GM19467 (cell line): Measurements from ENCODE around the gene CLSTN2.

Experiments used
- ATAC-seq: cut with Tn5 transposase; IDR thresholded peaks from one replicate; pipeline ENCODE4 v1.9.1; 2021; ENCODE audit warnings: mild to moderate bottlenecking, moderate library complexity; ENCODE audit not compliant: unreplicated experiment

Gene CLSTN2

DNA sequence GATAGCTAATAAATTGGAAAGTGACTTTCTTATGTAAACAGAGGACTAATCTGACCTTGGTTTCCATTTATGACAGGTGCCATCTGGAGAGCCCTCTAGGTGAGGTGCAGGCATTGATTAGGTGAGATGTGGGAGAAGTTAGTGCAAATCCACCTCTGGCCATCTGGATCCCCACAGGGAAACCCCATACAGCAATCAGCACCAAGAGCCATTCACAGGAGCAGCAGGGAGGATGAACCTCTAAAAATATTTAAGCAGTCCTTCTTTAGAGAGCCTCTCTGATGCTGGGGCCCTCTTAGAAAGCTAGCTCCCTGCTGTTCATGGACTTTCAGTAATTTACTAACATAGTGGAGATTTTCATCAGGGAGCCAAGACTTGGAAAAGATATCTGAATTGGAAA, 69.3 kb downstream of the CLSTN2 start:
- no peak for ATAC-seq

DNA sequence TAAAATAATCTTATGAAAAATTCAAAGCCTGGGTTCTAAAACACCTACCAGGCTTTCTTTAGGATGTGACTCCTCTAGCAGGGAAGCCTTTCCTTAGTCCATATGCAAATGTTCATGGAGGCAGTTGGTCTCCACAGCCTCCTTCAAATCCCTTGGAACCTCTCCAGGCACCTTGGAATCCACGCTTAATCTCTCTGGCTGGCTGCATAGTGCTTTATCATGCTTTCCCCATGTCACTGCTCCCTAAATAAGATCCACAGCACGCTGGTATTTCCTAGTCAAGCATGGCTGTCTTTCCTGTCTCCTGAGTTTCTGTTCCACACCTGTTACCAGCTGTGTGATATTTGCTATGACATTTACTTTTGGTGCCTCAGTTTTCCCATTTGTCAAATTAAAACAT, 71.3 kb downstream of the CLSTN2 start:
- ATAC-seq = no peak

DNA sequence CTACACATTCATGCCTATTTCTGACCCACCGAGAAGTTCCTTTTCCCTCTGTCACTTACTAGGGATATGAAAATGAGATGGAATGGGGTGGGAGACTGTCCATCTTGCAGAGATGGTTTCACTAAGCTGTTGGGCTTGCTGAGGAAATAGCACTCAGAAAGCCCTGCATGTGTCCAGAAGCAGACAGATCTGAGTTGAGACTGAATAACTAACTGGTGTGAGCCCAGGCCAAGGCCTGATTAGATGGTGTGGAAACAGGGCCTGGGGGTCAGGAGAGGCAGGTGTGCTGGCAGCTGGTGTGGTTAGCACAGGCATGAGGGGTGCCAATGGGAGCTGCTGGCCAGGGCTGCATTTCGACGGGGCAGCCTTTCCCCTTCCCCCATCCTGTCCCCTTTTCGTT, 72.1 kb downstream of the CLSTN2 start:
- no peak for ATAC-seq

DNA sequence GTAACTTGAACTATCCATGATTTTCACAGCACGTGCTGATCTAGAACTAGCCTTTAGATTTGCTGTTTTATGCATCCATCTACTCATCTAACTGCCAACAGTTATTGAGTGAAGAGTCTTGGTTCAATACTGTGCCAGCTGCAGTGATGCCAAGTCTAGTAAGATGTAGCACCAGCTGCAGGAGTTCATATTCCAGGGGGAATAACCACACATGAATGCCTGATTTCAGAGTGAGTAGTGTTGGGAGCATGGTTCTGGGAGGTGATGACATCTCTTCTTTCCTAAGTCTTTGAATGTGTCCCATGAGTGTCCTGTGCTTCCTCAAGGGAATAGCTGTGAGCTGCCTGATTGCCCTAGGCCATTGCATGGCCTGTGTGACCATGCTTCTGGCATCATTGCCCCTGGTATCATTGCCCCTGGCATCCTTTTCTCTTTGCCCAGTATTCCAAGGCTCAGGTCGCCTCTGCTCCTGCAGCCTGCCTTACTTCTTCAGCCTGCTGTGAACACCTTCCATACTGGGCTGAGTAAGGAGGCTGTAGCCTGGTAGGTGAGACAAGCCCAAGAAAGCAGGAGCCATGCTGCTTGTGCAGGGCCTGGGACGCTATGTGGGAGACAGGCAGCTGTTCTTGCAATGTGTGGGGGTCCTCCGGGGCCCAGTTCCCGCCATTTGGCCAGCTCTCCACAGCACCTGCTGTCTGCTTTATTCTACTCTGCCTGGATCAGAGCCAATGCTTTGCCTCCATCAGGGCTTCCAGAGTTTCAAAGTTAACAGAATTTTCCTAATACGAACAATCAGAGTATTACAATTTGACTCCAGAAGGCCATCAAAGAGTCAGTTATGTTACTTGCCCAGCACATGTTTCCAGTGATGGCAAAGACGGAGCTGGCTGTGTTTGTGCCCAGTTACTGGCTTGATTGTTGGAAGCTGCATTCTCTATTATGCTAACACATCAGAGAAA, 73.2 kb downstream of the CLSTN2 start:
- ATAC-seq = no peak

DNA sequence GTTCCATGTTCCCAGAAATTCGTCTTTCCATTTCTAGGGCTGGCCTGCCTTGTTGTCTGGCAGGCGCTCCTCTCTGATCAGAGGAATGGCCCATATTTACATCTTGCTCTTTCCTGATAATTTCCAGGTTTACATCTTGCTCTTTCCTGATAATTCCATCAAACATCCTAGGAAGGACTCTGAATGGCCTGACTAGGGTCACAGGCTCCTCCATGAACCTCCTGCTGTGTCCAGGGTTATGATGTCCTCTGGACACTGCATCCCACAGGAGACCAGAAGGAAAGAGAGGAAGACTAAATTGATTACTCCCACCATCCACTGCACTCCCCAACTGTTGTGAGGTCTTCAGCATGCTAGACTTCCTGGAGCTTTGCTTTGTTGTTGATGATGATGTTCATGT, 75.4 kb downstream of the CLSTN2 start:
- ATAC-seq = no peak

DNA sequence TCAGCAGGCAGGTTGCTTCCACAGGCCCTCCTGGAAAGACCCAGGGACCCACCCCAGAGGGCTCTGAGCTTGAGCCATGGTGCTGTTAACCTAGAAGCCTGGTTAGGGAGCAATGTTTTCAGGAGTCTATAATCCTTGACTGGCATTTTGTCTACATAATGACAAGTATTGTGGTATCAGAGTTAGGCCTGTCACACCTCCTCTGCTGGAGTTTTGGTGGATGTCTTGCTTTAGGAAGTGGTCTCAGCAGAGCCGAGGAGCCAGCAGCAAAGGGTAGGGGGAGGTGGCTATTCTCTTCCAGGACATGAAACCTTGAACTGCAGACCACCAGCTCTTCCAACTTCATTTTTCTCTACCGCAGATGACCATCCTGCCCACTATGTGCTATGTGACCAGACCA, 76.1 kb downstream of the CLSTN2 start:
- ATAC-seq = no peak

DNA sequence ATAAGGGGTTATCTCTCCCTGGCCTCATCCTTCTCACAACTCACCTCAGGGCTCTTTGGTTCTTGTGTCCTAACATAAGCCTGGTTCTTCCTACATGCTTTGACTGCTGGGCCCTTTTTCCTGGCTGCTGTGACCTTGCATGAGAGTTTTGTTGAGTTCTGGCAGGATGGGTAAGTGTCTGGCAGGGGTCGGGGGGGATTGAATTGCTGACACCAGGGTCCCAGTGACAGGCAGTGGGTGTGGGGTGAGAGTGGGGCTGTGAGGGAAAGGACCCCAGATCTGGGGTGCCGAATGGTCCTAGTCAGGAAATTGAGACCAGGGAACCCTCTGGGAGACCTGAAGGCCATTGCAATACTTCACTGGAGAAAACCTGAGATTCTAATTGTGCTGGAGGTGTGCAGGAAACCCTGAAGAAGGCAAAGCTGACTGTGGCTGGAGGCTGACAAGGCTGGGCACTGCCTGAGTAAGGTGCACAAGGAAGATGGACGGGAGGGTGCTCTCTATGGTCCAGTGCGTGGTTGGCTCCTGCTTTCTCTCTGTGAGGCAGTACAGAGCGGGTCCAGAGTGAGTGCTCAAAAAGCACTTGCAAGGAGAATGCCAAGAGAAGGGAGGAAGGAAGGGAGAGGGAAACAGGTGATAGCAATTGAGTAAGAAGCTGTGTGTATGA, 76.8 kb downstream of the CLSTN2 start:
- no peak for ATAC-seq

DNA sequence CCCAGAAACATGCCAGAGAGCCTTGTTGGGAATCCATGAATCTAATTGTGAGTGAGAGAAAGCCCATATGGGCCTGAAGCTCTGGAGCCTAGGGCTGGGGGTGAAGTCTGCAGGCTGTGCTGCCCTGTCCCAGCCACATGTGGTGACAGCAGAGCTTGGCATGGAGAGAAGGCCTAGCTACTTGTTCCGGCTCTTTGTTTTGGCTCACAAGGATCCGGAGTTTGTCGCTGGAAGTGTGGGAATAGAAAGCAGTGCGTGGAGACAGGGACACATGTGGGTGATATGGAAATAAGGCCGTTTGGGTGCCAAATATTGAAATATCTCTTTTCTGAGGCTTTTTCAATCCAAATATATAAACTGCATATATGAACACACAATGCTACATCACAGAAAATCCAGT, 78.2 kb downstream of the CLSTN2 start:
- ATAC-seq = no peak

DNA sequence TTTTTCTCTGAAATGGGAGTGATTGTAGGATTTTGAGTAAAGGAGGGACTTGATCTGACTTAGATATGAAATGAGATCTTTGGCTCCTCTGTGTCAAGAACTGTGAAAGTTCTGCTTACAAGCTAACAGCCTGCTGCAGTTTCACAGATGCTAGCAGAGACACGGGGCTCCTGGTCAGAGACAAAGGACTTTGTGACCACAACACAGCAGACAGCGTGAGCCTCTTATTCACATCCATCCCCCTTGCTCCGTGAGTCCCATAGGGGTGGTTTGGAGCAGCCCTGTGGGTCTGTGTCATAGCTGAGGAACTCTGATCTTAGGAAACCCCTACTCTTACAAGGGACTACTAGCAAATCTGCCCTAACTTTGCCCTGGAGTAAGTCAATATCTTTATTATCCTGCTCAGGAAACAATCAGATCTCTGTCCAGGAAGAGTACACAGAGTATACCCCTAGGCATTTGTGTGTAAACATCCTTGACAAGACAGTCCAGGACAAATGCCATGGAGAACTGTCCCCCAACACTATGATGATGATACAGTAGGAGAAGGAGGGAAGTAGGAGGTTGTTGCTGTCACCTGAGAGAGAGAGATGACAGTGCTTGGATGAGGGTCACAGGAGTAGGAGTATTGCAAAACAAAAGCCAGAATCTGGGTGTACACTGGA, 80.0 kb downstream of the CLSTN2 start:
- no peak for ATAC-seq

DNA sequence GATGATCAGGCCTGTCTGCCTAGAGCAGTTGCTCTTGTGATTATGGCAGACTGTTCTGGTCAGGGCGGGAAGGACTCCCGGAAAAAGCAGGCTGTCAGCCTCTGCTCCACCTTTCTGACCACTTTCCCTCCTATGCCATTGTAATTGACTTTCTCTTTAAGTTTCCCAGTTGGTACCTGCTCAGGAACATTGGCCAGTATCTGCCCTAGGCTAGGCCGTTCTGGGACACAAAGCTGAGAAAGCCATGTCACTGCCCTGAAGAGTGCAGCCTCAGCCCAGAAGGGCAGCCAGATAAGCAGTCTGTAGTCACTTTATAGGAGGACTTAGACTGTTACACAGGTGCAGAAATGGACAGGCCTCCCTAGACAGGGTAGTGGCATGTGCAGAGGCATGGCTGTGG, 80.8 kb downstream of the CLSTN2 start:
- no peak for ATAC-seq

DNA sequence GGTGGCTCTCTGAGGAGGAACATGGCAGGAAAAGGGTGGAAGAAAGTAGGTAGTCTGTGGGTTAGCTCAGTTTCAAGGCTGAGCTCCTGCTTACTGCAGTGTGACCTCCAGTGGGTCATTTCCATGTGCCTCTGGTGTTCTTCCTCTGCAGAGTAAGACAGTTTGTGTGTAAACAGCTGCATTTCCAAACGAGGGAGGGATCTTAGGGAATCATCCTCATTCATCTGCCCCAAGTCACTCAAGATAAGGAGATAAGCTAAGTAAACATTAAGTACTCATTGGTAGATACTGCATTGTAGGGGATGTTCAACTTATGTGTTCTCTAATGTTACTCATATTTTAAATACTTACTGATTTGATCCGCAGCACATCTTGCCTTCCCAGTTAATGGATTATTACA, 83.6 kb downstream of the CLSTN2 start:
- ATAC-seq = no peak

DNA sequence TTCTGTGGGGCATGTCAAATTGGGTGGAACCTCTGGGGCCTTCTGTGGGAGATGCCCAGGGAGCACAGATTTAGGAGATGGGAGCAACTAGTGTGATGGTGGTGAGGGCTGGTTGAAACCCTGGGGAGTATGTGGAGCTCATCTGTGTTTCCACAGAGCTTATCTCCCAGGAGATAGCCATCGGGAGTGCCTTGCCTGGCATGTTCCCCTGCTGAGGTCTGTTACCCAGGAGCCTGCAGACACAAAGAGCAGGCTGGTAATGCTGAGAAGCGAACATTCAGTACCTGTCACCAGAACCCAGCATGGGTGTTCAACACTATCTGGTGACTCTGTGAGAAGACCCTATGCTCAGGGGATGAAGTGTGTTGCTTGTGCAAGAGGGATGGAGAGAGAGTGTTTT, 85.0 kb downstream of the CLSTN2 start:
- ATAC-seq = no peak

DNA sequence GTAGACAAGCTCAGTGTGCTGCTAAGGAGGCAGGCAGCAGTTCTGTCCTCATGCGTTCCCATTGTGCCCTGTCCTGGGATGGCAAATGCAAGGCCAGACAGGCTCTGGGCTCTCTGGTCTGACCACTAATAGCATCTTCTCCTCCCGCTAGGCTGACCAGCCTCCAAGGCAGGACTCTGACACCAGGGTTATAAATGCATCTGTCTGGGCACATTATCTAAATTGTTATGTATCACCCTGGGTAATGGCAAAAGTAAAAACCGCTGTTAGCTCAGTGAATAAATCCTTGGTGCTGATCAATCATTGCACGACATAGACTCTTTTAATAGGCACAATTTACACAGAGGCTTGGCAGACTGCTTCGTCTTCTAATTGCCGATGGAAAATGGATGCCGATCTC, 85.6 kb downstream of the CLSTN2 start:
- no peak for ATAC-seq

DNA sequence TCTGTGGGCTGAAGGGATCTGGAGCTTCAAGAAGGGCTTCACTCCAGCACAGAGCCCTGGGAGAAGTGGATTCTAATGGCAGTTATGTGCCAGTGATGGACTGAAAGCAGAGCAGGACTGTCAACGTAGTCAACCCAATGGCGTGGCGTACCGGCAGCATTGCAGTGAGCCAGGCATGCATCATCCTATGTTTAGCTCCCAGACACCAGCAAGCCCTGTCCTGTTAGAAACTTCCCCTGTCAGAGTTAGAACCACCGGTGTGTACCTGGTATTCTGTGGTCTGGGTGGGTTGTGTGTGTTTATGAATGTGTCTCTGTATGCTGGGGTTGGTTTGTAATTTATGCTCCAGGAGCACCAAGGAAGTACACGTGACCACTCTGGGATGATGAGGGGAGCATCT, 86.3 kb downstream of the CLSTN2 start:
- no peak for ATAC-seq

DNA sequence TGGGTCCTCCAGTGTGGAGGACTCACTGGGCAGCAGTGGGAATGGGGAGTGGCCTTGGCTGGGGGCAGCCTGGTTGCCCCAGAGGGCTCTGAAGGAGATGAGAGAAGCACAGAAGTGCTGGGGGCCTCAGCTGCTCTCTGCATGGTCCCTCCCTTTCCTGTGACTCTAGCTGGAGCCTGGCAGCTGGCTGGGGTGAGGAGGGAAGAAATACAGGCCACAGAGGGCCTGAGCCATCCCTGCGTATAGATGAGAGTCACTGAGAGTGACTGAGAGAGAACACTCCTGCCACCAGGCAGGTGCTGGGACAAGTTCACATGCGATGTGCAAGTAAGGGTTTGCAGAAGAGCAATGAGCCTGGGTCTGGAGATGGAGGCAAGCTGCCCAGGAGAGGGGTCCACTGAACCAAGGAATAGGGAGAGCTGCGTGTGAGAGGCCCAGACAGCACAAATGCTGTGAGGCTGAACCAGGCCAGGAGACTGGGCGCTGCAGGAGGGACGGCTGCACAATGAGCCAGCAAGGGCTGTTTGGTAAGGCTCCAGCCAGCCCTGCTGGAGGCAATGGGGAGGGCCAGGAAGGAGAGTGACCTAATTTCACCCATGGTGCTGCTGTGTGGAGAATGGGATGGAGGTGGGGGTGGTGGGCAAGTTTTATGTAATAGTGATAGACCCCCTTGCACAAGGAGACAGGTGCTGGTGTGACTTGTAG, 87.2 kb downstream of the CLSTN2 start:
- ATAC-seq = no peak

DNA sequence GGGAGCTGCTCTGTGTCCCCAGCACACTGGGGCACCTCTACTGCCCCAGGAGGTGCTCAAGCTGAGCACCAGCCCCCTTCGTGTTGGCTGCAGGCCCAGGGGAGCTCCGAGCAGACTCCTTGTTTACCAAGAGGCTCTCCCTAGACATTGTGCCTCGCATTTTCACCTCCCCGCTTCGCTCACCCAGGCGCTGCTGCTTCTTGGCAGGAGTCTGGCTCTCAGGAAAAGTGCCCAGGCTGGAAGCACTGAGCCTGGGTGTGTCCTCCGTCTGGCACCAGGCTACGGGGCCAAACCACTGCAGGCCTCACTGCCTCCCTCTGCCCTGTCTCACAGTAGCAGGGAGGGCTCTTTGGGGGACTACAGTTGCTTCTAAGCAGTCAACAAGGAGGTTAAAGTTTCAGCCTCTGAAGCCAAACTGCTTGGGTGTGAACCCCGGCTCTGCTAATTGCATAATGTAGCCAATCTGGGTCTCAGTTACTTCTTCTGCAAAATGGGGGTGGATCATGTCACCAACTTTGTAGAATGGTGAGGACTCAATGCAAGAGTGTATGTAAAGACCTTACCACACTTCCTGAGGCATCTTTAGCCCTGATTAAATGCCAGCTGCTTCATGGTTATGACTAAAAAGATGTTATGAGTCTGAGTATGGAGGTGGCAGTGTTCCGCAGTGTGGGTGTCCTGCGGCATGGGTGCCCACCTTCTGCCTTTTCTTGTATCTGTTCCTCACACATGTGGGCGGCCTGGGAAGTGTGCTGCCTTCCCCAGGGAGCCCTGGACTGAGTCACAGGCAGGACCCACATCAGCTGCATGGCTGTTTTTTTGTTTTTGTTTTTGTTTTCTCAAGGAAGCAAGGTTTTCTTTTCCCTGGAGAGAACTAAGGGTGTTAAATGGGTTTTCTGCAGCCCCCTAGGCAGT, 88.9 kb downstream of the CLSTN2 start:
- ATAC-seq = no peak

DNA sequence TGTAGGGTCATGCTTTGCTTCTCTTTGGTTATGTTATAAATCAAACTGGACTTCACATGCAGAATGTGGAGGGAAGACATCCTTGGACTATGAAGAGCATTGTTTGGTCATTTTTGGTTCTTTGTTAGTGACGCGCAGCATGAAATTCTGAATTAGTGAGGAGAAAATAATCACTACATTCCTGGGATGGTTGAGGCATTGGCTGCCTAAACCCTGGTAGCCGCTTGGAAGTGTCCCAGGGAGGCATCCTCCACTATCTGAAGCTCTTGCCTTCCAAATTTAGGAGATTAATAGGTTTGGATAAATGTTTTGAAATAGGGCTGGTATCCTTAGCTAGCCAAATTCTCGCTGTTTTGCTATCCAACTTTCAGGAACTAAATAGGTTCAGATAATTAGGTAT, 96.2 kb downstream of the CLSTN2 start:
- no peak for ATAC-seq

DNA sequence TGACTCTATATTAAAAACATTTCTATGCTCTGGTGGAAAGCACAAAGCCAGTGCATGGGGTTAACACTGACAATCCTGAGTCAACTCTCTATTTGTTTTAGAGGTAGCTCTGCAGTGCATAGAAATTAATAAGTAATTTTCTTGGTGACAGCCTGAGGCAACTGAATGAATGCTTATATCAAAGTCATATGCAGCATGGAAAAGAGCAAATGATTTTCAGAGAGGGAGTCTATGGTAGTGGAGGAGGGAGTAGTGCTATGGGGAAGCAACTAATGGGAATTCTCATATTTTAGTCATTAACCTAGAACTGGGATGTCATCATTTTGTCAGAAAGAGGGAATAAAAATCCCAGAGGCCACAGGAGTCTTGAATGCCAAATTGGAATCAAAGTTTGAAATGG, 99.1 kb downstream of the CLSTN2 start:
- no peak for ATAC-seq

DNA sequence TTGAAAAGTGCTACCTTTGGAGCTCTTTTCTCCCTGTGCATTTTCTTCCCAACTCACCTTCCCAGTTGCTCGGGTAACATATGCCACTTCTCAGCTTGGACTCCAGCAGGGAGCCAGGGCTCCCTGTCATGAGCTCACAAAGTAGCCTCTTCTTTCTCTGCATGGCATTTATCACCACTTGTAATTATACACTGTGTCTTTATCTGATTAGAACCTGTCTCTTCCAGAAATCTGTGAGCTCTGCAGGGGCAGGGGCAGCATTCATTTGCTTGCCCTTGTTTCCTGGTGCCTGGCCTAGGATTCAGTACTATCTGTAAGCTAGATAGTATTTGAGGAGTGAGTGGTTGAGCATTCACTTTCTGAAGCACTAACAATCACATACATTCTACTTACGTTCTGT, 100.9 kb downstream of the CLSTN2 start:
- no peak for ATAC-seq

DNA sequence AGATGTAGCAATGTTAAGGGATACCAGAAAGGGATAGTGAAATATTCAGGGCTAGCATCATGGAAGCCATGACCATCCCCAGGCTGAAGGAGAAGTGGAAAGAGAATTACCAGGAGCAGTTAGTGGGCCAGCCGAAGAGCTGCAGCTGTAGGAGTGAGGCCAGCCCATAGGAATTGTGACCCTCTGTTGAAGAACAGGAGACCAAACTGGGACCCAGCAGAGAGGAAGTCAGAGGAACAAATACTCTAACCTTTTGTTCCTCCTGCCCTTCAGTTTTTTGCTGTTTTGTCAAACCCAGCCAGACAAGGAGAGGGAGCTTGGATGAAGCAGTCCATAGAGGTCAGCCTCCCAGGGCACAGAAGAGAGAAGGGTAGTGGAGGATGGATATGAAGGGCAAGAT, 115.4 kb downstream of the CLSTN2 start:
- no peak for ATAC-seq
